Measurements from ENCODE around the gene CMTR2. TPM values are rescaled to one million over a fixed set of nuclear protein-coding genes. Genes with fewer than 3 reads are reported as not detected.

CMTR2 gene
- total and polyA plus RNA-seq, 4 donors = 8.8 to 35.7 (median 14.0) TPM

DNA sequence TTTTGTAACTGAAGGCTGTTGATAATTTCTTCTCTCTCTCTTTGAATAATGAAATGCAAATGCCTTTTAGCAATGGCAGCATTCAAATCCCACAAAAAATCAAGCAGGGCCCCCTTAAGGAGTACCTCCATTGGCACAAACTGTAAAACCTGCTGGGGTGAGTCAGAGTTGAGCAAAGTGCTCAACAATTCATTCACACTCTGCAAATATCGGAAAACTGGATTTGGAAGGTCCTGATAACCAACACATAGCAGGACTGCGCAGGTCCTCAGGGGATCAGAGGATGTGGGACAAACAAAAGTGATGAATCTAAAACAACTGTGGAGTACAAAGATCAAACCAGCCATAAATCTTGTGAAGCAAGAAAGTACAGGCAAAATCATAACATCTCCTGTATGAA is 5.6 kb downstream of the CMTR2 start:
- H3K9ac ChIP-seq (ENCODE audit: insufficient read depth in 1 of 2, low read length in 2 of 2) = no peak overlapping the region
- peaks cover 14 to 33% (median 19%) of the 10 kb centered on the region in 4 donors for H3K36me3 ChIP-seq (ENCODE audit: control insufficient read depth in 4 of 4, insufficient read depth in 4 of 4, low read length in 4 of 4)
- no peak overlapping the region for H3K27ac ChIP-seq (ENCODE audit: low read depth in 1 of 2, low read length in 1 of 2)

GRCh38 chr16:71282943-71283342 is 6.3 kb downstream of the CMTR2 start:
- H3K27ac ChIP-seq (ENCODE audit: low read depth in 1 of 2, low read length in 1 of 2) = no peak overlapping the region
- WGBS, 2 donors = 86 to 89% methylated on average over 3 of the region's 3 CpGs
- H3K4me3 ChIP-seq = no peak overlapping the region
- peaks cover 13 to 33% (median 19%) of the 10 kb centered on the region in 4 donors for H3K36me3 ChIP-seq (ENCODE audit: control insufficient read depth in 4 of 4, insufficient read depth in 4 of 4, low read length in 4 of 4)
- TF ChIP-seq, protein P1, sequence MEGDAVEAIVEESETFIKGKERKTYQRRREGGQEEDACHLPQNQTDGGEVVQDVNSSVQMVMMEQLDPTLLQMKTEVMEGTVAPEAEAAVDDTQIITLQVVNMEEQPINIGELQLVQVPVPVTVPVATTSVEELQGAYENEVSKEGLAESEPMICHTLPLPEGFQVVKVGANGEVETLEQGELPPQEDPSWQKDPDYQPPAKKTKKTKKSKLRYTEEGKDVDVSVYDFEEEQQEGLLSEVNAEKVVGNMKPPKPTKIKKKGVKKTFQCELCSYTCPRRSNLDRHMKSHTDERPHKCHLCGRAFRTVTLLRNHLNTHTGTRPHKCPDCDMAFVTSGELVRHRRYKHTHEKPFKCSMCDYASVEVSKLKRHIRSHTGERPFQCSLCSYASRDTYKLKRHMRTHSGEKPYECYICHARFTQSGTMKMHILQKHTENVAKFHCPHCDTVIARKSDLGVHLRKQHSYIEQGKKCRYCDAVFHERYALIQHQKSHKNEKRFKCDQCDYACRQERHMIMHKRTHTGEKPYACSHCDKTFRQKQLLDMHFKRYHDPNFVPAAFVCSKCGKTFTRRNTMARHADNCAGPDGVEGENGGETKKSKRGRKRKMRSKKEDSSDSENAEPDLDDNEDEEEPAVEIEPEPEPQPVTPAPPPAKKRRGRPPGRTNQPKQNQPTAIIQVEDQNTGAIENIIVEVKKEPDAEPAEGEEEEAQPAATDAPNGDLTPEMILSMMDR (IDR thresholded peaks at IDR 0.05; ENCODE audit: control extremely low read depth, extremely low read depth) = no peak
- no peaks in the 10 kb centered on the region for H3K9me3 ChIP-seq (ENCODE audit: control insufficient read depth in 4 of 4, insufficient read depth in 3 of 4, low read length in 3 of 4)
- no peaks in the 10 kb centered on the region for H3K27me3 ChIP-seq (ENCODE audit: control insufficient read depth in 3 of 3, insufficient read depth in 3 of 3, low read length in 2 of 3)
- H3K4me1 ChIP-seq (ENCODE audit: control insufficient read depth in 5 of 5, insufficient read depth in 5 of 5, low read length in 5 of 5) = peaks cover 0 to 3% (median 2%) of the 10 kb centered on the region in 5 donors
- no peak overlapping the region for H3K9ac ChIP-seq (ENCODE audit: insufficient read depth in 1 of 2, low read length in 2 of 2)
- ATAC-seq (ENCODE audit: insufficient read depth, low FRiP score) = no peak
- DNase-seq = no peak

More for the DNA sequence above, 5.6 kb downstream of the CMTR2 start:
- TF ChIP-seq, protein P1 (IDR thresholded peaks at IDR 0.05; ENCODE audit: control extremely low read depth, extremely low read depth) = no peak
- peaks cover 0 to 9% (median 4%) of the 10 kb centered on the region in 5 donors for H3K4me1 ChIP-seq (ENCODE audit: control insufficient read depth in 5 of 5, insufficient read depth in 5 of 5, low read length in 5 of 5)
- ATAC-seq (ENCODE audit: insufficient read depth, low FRiP score) = no peak
- WGBS, 2 donors = 97 to 100% methylated on average over 2 of the region's 2 CpGs
- no peak overlapping the region for H3K4me3 ChIP-seq
- H3K9me3 ChIP-seq (ENCODE audit: control insufficient read depth in 4 of 4, insufficient read depth in 3 of 4, low read length in 3 of 4) = no peaks in the 10 kb centered on the region
- no peaks in the 10 kb centered on the region for H3K27me3 ChIP-seq (ENCODE audit: control insufficient read depth in 3 of 3, insufficient read depth in 3 of 3, low read length in 2 of 3)
- DNase-seq = no peak

GRCh38 chr16:71276589-71277334 is 12.4 kb downstream of the CMTR2 start:
- H3K27me3 ChIP-seq (ENCODE audit: control insufficient read depth in 3 of 3, insufficient read depth in 3 of 3, low read length in 2 of 3) = no peaks in the 10 kb centered on the region
- ATAC-seq (ENCODE audit: insufficient read depth, low FRiP score) (no peak), DNase-seq (no peak)
- H3K4me1 ChIP-seq (ENCODE audit: control insufficient read depth in 5 of 5, insufficient read depth in 5 of 5, low read length in 5 of 5) = no peaks in the 10 kb centered on the region
- H3K9me3 ChIP-seq (ENCODE audit: control insufficient read depth in 4 of 4, insufficient read depth in 3 of 4, low read length in 3 of 4) = peaks cover 0 to 6% (median 0%) of the 10 kb centered on the region in 4 donors
- TF ChIP-seq, protein P1 (IDR thresholded peaks at IDR 0.05; ENCODE audit: control extremely low read depth, extremely low read depth) = no peak
- H3K4me3 ChIP-seq = no peak overlapping the region
- H3K9ac ChIP-seq (ENCODE audit: insufficient read depth in 1 of 2, low read length in 2 of 2) = no peak overlapping the region
- WGBS, 2 donors = 94% methylated on average over 4 of the region's 4 CpGs
- H3K27ac ChIP-seq (ENCODE audit: low read depth in 1 of 2, low read length in 1 of 2) = no peak overlapping the region
- no peaks in the 10 kb centered on the region for H3K36me3 ChIP-seq (ENCODE audit: control insufficient read depth in 4 of 4, insufficient read depth in 4 of 4, low read length in 4 of 4)
